DND-41 (cell line): Measurements from ENCODE around the gene IRS2.
A peak's percentile ranks its signal among the peaks of the same experiment; 100 is the strongest.

ENCODE experiments used
- ATAC-seq: fragments of 200-7000 bp; cut with Tn5 transposase; 3 replicates; pipeline ENCODE4 v1.9.1; 2021; ENCODE audit warnings: low read depth; ENCODE audit not compliant: insufficient read depth
- DNase-seq: peaks from one replicate; pipeline ENCODE4 v3.0.0-alpha.2; 2020
- H2AFZ ChIP-seq: 2 replicates; pipeline ENCODE4 v1.6.0; 2012; ENCODE audit warnings: low read depth, low read length
- H3K27ac ChIP-seq: 2 replicates; pipeline ENCODE4 v1.5.1; 2012; ENCODE audit warnings: low read length, inconsistent platforms
- H3K27me3 ChIP-seq: fragments of 200-600 bp; sonication (generic); 2 replicates; pipeline ENCODE4 v1.6.0; 2012; ENCODE audit warnings: low read length, mild to moderate bottlenecking, inconsistent platforms; ENCODE audit not compliant: insufficient read depth, poor library complexity
- H3K36me3 ChIP-seq: 2 replicates; pipeline ENCODE4 v1.5.1; 2012; ENCODE audit warnings: low read length, inconsistent platforms; ENCODE audit not compliant: insufficient read depth
- H3K4me1 ChIP-seq: 2 replicates; pipeline ENCODE4 v1.5.1; 2012; ENCODE audit warnings: mild to moderate bottlenecking, low read length; ENCODE audit not compliant: insufficient read depth
- H3K4me2 ChIP-seq: 2 replicates; pipeline ENCODE4 v1.6.0; 2012; ENCODE audit warnings: mild to moderate bottlenecking, moderate library complexity, low read length, inconsistent platforms; ENCODE audit not compliant: insufficient read depth
- H3K4me3 ChIP-seq, 2 experiments: fragments of 200-600 bp in 1 of 2; shearing (Covaris generic) in 1 of 2; 2 replicates each; pipeline ENCODE4 v1.5.1; 2012 to 2016; ENCODE audit warnings: inconsistent platforms in 2 of 2, low read length in 2 of 2, mild to moderate bottlenecking in 2 of 2, low read depth in 1 of 2, moderate library complexity in 1 of 2
- H3K79me2 ChIP-seq: 2 replicates; pipeline ENCODE4 v1.6.0; 2012; ENCODE audit warnings: low read length, inconsistent platforms; ENCODE audit not compliant: insufficient read depth
- H3K9ac ChIP-seq: 2 replicates; pipeline ENCODE4 v1.6.0; 2012; ENCODE audit warnings: low read depth, mild to moderate bottlenecking, inconsistent platforms, low read length, moderate library complexity
- H3K9me3 ChIP-seq: 2 replicates; pipeline ENCODE4 v1.5.1; 2012; ENCODE audit warnings: low read length, moderate library complexity, mild to moderate bottlenecking, inconsistent platforms; ENCODE audit not compliant: insufficient read depth, severe bottlenecking
- H4K20me1 ChIP-seq: 2 replicates; pipeline ENCODE4 v1.6.0; 2012; ENCODE audit warnings: low read length; ENCODE audit not compliant: insufficient read depth
- EZH2 ChIP-seq: IDR thresholded peaks from 3 replicates; pipeline ENCODE4 v1.6.1; 2012; ENCODE audit warnings: borderline replicate concordance, low read depth, mild to moderate bottlenecking, moderate library complexity, low read length, inconsistent platforms; ENCODE audit not compliant: severe bottlenecking
- TF ChIP-seq, protein P1 (sequence below): IDR thresholded peaks from 2 replicates; pipeline ENCODE4 v1.5.1; 2012; ENCODE audit warnings: borderline replicate concordance, low read length, moderate library complexity, mild to moderate bottlenecking; ENCODE audit not compliant: poor library complexity, severe bottlenecking; ENCODE audit errors: extremely low read depth

IRS2 gene

DNA sequence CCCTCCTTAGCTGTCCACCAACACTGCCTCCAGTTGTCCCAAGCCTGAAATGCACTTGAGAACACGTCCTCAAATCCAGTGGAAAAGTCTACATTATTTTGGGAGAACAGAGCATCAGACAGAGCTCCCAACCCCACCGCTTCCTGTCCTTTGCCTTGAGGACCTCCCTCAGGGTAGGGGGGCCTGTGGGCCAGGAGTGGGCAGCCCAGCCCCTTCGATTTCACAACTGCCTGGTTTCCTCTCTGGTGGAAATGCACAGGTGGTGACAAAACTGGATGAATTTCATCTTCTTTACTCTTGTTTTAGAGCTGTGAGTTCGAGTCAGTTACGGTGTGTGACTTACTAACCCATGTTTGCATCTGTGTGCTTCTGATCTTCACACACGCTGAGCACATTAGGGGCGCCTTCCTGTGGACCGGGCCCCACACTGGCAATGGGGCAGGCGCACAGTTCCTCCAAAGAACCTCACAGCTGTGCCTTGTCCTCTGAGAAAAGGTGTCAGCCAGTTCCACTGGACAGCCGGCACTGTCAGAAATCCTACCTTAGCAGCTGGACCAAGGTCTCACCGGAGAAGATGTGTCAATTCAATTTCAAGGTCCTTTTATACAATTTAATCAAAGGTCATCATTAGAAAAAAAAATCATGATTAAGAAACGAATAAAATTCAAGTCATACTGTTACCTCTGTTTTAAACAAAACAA is 80.2 kb downstream of the IRS2 start:
- Histone ChIP-seq H3K27ac (peak overlapping the region; percentile 86), H3K4me1 (peaks cover 76% of the 10 kb centered on the region), H3K9me3 (peaks cover 2% of the 10 kb centered on the region), H3K4me2 (peak overlapping the region; percentile 59), H3K27me3 (no peaks in the 10 kb centered on the region), H3K4me3 (no peak overlapping the region), H4K20me1 (no peaks in the 10 kb centered on the region; the same call in 1 of the 2 replicates), H3K9ac (peak overlapping the region; percentile 39), H2AFZ (no peak overlapping the region), H3K36me3 (peaks cover 26% of the 10 kb centered on the region), H3K79me2 (peaks cover 95% of the 10 kb centered on the region)
- ATAC-seq (peak; percentile 49), DNase-seq (peak; percentile 75)
- TF ChIP-seq, protein P1, sequence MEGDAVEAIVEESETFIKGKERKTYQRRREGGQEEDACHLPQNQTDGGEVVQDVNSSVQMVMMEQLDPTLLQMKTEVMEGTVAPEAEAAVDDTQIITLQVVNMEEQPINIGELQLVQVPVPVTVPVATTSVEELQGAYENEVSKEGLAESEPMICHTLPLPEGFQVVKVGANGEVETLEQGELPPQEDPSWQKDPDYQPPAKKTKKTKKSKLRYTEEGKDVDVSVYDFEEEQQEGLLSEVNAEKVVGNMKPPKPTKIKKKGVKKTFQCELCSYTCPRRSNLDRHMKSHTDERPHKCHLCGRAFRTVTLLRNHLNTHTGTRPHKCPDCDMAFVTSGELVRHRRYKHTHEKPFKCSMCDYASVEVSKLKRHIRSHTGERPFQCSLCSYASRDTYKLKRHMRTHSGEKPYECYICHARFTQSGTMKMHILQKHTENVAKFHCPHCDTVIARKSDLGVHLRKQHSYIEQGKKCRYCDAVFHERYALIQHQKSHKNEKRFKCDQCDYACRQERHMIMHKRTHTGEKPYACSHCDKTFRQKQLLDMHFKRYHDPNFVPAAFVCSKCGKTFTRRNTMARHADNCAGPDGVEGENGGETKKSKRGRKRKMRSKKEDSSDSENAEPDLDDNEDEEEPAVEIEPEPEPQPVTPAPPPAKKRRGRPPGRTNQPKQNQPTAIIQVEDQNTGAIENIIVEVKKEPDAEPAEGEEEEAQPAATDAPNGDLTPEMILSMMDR = peak; percentile 16
- no peak for TF ChIP-seq EZH2

DNA sequence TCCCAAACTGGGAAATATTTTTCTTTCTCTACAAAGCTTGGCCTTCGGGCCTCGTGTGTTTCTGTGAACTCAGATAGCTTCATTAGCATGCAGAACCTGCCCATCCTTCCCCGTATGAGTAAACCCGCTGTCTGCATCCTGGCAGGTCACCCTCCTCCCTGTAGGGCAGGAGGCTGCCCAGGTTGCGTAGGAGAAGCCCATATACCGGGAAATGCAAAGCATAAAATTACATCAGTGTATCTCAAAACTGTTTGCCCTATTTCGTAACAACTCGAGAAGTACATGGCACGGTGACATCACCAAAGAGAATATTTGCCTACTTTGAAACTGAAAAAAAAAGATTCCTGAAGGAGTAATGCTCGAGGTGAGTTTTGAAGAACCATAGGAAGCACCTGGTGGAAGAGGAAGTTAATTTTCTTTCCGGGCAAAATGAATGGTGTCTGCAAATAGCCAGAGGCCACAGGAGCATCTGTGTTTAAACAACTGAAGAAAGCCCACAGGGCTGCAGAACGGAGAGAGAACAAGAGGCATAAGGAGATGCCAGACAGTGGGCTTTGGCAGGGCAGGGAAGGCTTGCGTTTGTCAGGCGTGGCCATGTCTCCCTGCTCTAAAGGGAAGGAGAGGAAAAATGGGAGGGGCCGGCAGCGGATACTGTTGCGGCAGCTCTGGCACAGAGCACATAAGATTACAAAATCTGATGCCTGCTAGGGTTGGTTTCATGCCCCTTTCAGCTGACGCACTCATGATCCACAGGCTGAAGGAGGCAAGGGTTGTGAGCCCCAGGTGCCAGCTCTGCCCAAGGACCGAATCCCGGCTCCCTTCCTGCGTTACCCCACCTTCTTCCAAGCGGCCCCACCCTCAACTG is 81.4 kb downstream of the IRS2 start:
- ATAC-seq = no peak
- H3K4me1 ChIP-seq = peaks cover 82% of the 10 kb centered on the region

DNA sequence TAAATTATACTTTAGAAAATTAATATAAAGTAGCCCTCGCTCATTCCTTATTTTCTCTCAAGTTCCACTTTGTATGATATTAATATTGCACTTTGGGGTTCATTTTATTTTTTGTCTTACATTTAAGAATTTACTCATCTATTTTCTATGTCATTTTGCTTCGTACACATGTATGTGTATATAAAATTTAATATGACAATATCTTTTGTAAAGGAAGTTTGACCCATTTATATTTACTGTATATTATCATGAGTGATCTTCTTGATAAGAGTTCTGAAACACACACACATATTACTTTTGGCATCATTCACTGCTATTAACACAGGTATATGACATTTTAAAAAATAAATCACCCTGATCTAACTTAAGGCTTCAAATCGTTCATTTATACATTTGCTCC is 83.1 kb downstream of the IRS2 start:
- H3K27ac ChIP-seq = no peak overlapping the region
- no peak overlapping the region for H3K9ac ChIP-seq
- H3K4me1 ChIP-seq = peaks cover 82% of the 10 kb centered on the region
- peaks cover 37% of the 10 kb centered on the region for H3K36me3 ChIP-seq
- no peak overlapping the region for H2AFZ ChIP-seq
- H3K4me3 ChIP-seq = no peak overlapping the region
- no peaks in the 10 kb centered on the region for H3K27me3 ChIP-seq
- no peak for ATAC-seq
- peaks cover 2% of the 10 kb centered on the region for H3K9me3 ChIP-seq
- H4K20me1 ChIP-seq = peaks cover 4% of the 10 kb centered on the region; the same call in 1 of the 2 replicates
- no peak for DNase-seq
- H3K4me2 ChIP-seq = no peak overlapping the region
- TF ChIP-seq, protein P1 = no peak
- no peak for TF ChIP-seq EZH2
- peaks cover 87% of the 10 kb centered on the region for H3K79me2 ChIP-seq

More for the DNA sequence above, 81.4 kb downstream of the IRS2 start:
- Histone ChIP-seq H3K9ac (no peak overlapping the region), H3K27me3 (no peaks in the 10 kb centered on the region), H4K20me1 (no peaks in the 10 kb centered on the region; the same call in 1 of the 2 replicates), H3K9me3 (peaks cover 2% of the 10 kb centered on the region), H3K79me2 (peaks cover 87% of the 10 kb centered on the region), H3K4me2 (no peak overlapping the region), H3K4me3 (no peak overlapping the region), H3K36me3 (peaks cover 26% of the 10 kb centered on the region), H3K27ac (peak overlapping the region; percentile 86), H2AFZ (no peak overlapping the region)
- DNase-seq = no peak
- TF ChIP-seq, protein P1 = no peak
- no peak for TF ChIP-seq EZH2
